Mesendoderm (in vitro differentiated cells): ENCODE data around the gene BCL2.

Source experiments
- DNase-seq: peaks from one replicate; pipeline ENCODE4 v3.0.0; 2013
- H2AK5ac ChIP-seq: 2 replicates; pipeline ENCODE4 v1.6.1; 2013; ENCODE audit warnings: low read length, inconsistent platforms
- H2BK120ac ChIP-seq: 2 replicates; pipeline ENCODE4 v1.6.1; 2013; ENCODE audit warnings: low read depth, mild to moderate bottlenecking, low read length, moderate library complexity, mixed read lengths
- H2BK15ac ChIP-seq: replicated peaks from 2 replicates; pipeline ENCODE4 v1.6.1; 2013; ENCODE audit warnings: low read depth, mild to moderate bottlenecking, moderate library complexity
- H2BK5ac ChIP-seq: 2 replicates; pipeline ENCODE4 v1.6.1; 2013; ENCODE audit warnings: low read length, inconsistent platforms
- H3K18ac ChIP-seq: 2 replicates; pipeline ENCODE4 v1.6.1; 2013; ENCODE audit warnings: mild to moderate bottlenecking, low read length, mixed read lengths
- H3K23ac ChIP-seq: one replicate; pipeline ENCODE4 v1.6.1; 2013; ENCODE audit warnings: low read length
- H3K27ac ChIP-seq: 2 replicates; pipeline ENCODE4 v1.5.1; 2013; ENCODE audit warnings: low read depth, mild to moderate bottlenecking, inconsistent platforms, low read length, moderate library complexity
- H3K27me3 ChIP-seq: 2 replicates; pipeline ENCODE4 v1.6.1; 2013; ENCODE audit warnings: low read length, control low read depth, mild to moderate bottlenecking, inconsistent platforms; ENCODE audit not compliant: insufficient read depth, poor library complexity
- H3K36me3 ChIP-seq: 2 replicates; pipeline ENCODE4 v1.6.1; 2013; ENCODE audit warnings: low read length, inconsistent platforms; ENCODE audit not compliant: control insufficient read depth, insufficient read depth
- H3K4ac ChIP-seq: one replicate; pipeline ENCODE4 v1.6.1; 2013; ENCODE audit warnings: low read depth, mild to moderate bottlenecking, low read length, moderate library complexity
- H3K4me1 ChIP-seq: 2 replicates; pipeline ENCODE4 v1.6.1; 2013; ENCODE audit warnings: low read depth, low read length, inconsistent platforms; ENCODE audit not compliant: control insufficient read depth
- H3K4me2 ChIP-seq: 2 replicates; pipeline ENCODE4 v1.6.1; 2013; ENCODE audit warnings: low read length
- H3K4me3 ChIP-seq: 2 replicates; pipeline ENCODE4 v1.5.1; 2013; ENCODE audit warnings: mild to moderate bottlenecking, low read length
- H3K56ac ChIP-seq: one replicate; pipeline ENCODE4 v1.6.1; 2013; ENCODE audit warnings: low read length
- H3K79me1 ChIP-seq: 2 replicates; pipeline ENCODE4 v1.6.1; 2013; ENCODE audit warnings: low read length, inconsistent platforms
- H3K79me2 ChIP-seq: 2 replicates; pipeline ENCODE4 v1.6.1; 2013; ENCODE audit warnings: mild to moderate bottlenecking, low read length; ENCODE audit not compliant: control insufficient read depth, insufficient read depth
- H3K9ac ChIP-seq: 2 replicates; pipeline ENCODE4 v1.6.1; 2013; ENCODE audit warnings: low read length, inconsistent platforms
- H4K5ac ChIP-seq: one replicate; pipeline ENCODE4 v1.6.1; 2013; ENCODE audit warnings: low read length
- H4K8ac ChIP-seq: one replicate; pipeline ENCODE4 v1.6.1; 2013; ENCODE audit warnings: low read depth, mild to moderate bottlenecking, control low read depth, low read length, moderate library complexity
- WGBS: extraction: QIAGEN DNeasy Blood & Tissue Kit; methylation state at CpG from one replicate; pipeline ENCODE4 v1.1.7; 2013; ENCODE audit warnings: low lambda C conversion rate, missing lambda C conversion rate; ENCODE audit not compliant: insufficient coverage; ENCODE audit errors: extremely low coverage; 5-methylcytosine and 5-hydroxymethylcytosine counted together

BCL2 gene

GRCh38 chr18:63082366-63083019 is 237.1 kb downstream of the BCL2 start:
- Histone ChIP-seq H3K4me3 (no peak overlapping the region), H3K4ac (no peak overlapping the region), H2BK120ac (no peak overlapping the region), H3K27me3 (no peaks in the 10 kb centered on the region), H2BK15ac (no peak overlapping the region), H3K18ac (no peak overlapping the region), H3K36me3 (no peaks in the 10 kb centered on the region), H2BK5ac (no peak overlapping the region), H3K79me1 (no peaks in the 10 kb centered on the region), H3K4me2 (no peak overlapping the region), H4K5ac (no peak overlapping the region), H4K8ac (no peak overlapping the region), H3K9ac (no peak overlapping the region), H3K23ac (no peak overlapping the region), H3K56ac (no peak overlapping the region), H3K27ac (no peak overlapping the region), H3K4me1 (no peaks in the 10 kb centered on the region), H3K79me2 (no peaks in the 10 kb centered on the region), H2AK5ac (no peak overlapping the region)
- no CpG with 5 or more reads among the region's 7 CpGs for WGBS
- DNase-seq: no peak

GRCh38 chr18:63079114-63079513 is 240.5 kb downstream of the BCL2 start:
- H3K4me2 ChIP-seq: no peak overlapping the region
- no peaks in the 10 kb centered on the region for H3K36me3 ChIP-seq
- H4K8ac ChIP-seq: no peak overlapping the region
- H2BK5ac ChIP-seq: no peak overlapping the region
- no peak overlapping the region for H2BK120ac ChIP-seq
- no peak overlapping the region for H3K27ac ChIP-seq
- no peak overlapping the region for H3K4ac ChIP-seq
- H4K5ac ChIP-seq: no peak overlapping the region
- DNase-seq: no peak
- H3K18ac ChIP-seq: no peak overlapping the region
- WGBS: no CpG with 5 or more reads among the region's 1 CpG
- H3K4me3 ChIP-seq: no peak overlapping the region
- no peaks in the 10 kb centered on the region for H3K27me3 ChIP-seq
- H3K56ac ChIP-seq: no peak overlapping the region
- no peak overlapping the region for H3K9ac ChIP-seq
- no peaks in the 10 kb centered on the region for H3K4me1 ChIP-seq
- H3K79me1 ChIP-seq: no peaks in the 10 kb centered on the region
- no peaks in the 10 kb centered on the region for H3K79me2 ChIP-seq
- no peak overlapping the region for H2BK15ac ChIP-seq
- H3K23ac ChIP-seq: no peak overlapping the region
- H2AK5ac ChIP-seq: no peak overlapping the region

- Histone ChIP-seq H2BK15ac (no peak overlapping the region), H3K27ac (no peak overlapping the region), H2BK5ac (no peak overlapping the region), H3K9ac (no peak overlapping the region), H3K4me1 (no peaks in the 10 kb centered on the region), H3K27me3 (no peaks in the 10 kb centered on the region), H3K36me3 (no peaks in the 10 kb centered on the region), H2AK5ac (no peak overlapping the region), H3K23ac (no peak overlapping the region), H3K79me2 (no peaks in the 10 kb centered on the region), H3K4me2 (no peak overlapping the region), H3K4ac (no peak overlapping the region), H2BK120ac (no peak overlapping the region), H4K5ac (no peak overlapping the region), H3K4me3 (no peak overlapping the region), H4K8ac (no peak overlapping the region), H3K79me1 (no peaks in the 10 kb centered on the region), H3K18ac (no peak overlapping the region), H3K56ac (no peak overlapping the region)
- no CpG with 5 or more reads among the region's 4 CpGs for WGBS
- no peak for DNase-seq
Measured at GRCh38 chr18:63078471-63078870, 241.1 kb downstream of the BCL2 start.

GRCh38 chr18:63074981-63075404 is 244.6 kb downstream of the BCL2 start:
- Histone ChIP-seq H3K56ac (peak overlapping the region; percentile 29), H3K4me3 (peak overlapping the region; percentile 56), H3K18ac (no peak overlapping the region), H3K4ac (no peak overlapping the region), H4K5ac (no peak overlapping the region), H2BK120ac (no peak overlapping the region), H3K9ac (peak overlapping the region; percentile 56), H3K23ac (no peak overlapping the region), H3K79me2 (no peaks in the 10 kb centered on the region), H2AK5ac (no peak overlapping the region), H4K8ac (no peak overlapping the region), H2BK5ac (no peak overlapping the region), H3K79me1 (no peaks in the 10 kb centered on the region), H3K27me3 (no peaks in the 10 kb centered on the region), H3K4me2 (peak overlapping the region; percentile 47), H3K27ac (no peak overlapping the region), H2BK15ac (no peak overlapping the region), H3K36me3 (no peaks in the 10 kb centered on the region), H3K4me1 (no peaks in the 10 kb centered on the region)
- WGBS: no CpG with 5 or more reads among the region's 19 CpGs
- DNase-seq: peak; percentile 84

- no peak overlapping the region for H3K56ac ChIP-seq
- no peak overlapping the region for H3K4me2 ChIP-seq
- no peak overlapping the region for H2BK120ac ChIP-seq
- H3K4me1 ChIP-seq: no peaks in the 10 kb centered on the region
- H3K27ac ChIP-seq: no peak overlapping the region
- H4K8ac ChIP-seq: no peak overlapping the region
- no peaks in the 10 kb centered on the region for H3K79me2 ChIP-seq
- no peak overlapping the region for H2AK5ac ChIP-seq
- H3K18ac ChIP-seq: no peak overlapping the region
- H3K27me3 ChIP-seq: no peaks in the 10 kb centered on the region
- no peak overlapping the region for H3K23ac ChIP-seq
- no peak overlapping the region for H3K9ac ChIP-seq
- no CpG with 5 or more reads among the region's 2 CpGs for WGBS
- H2BK15ac ChIP-seq: no peak overlapping the region
- no peak overlapping the region for H4K5ac ChIP-seq
- no peaks in the 10 kb centered on the region for H3K79me1 ChIP-seq
- no peak for DNase-seq
- H3K4me3 ChIP-seq: no peak overlapping the region
- H3K4ac ChIP-seq: no peak overlapping the region
- H2BK5ac ChIP-seq: no peak overlapping the region
- no peaks in the 10 kb centered on the region for H3K36me3 ChIP-seq
Measured at GRCh38 chr18:63073481-63073880, 246.1 kb downstream of the BCL2 start.
